Ovary (tissue), 3 donors: ENCODE measurements around the gene CACNA1C.

Experiments used
- CTCF ChIP-seq, 3 donors: fragments of 450-650 bp in 2 of 3; fragments of 200-600 bp in 1 of 3; IDR thresholded peaks; one replicate each; pipeline versions ENCODE4 v1.5.1 to v1.8.0; 2016 to 2022; ENCODE audit warnings: antibody characterized with exemption in 3 of 3, mild to moderate bottlenecking in 1 of 3
- EP300 ChIP-seq: sonication (generic); formaldehyde crosslinking; IDR thresholded peaks from one replicate; pipeline ENCODE4 v1.6.1; 2017; ENCODE audit warnings: antibody characterized with exemption
- POLR2A ChIP-seq: fragments of 450-650 bp; IDR thresholded peaks from one replicate; pipeline ENCODE4 v1.6.1; 2017; ENCODE audit warnings: antibody characterized with exemption, mild to moderate bottlenecking, moderate library complexity
- donor health status: DM: no; HTN: no; CAD: no.

- TF ChIP-seq CTCF (IDR thresholded peaks at IDR 0.05) (peak in 1 of 3 donors; percentile 25), POLR2A (no peak), EP300 (no peak)
These were observed 687.2 kb downstream of the CACNA1C start for GRCh38 chr12:2739832-2740641.
